ENCODE data around the gene DOCK8.

GRCh38 chr9:437066-437465 lies 222.4 kb downstream of the DOCK8 start:
- TF ChIP-seq SP1 (IDR thresholded peaks at IDR 0.05; ENCODE audit: low read depth) (no peak), CTCF (IDR thresholded peaks at IDR 0.05 in 2 of 3, conservative IDR thresholded peaks at IDR 0.05 in 1 of 3; ENCODE audit: borderline replicate concordance in 1 of 3, insufficient read depth in 1 of 3, low read depth in 2 of 3, low read length in 2 of 3) (no peak)

All from HCT116 (cell line).